GM04503 (cell line): Measurements from ENCODE around the gene CHCHD6.

Experiments
- DNase-seq: peaks from one replicate; pipeline ENCODE4 v3.0.0-alpha.2; 2012; ENCODE audit warnings: low read depth

CHCHD6 gene

GRCh38 chr3:126994661-126995245, 290.7 kb downstream of the CHCHD6 start:
- DNase-seq: no peak

GRCh38 chr3:126995254-126995780, 291.3 kb downstream of the CHCHD6 start:
- no peak for DNase-seq

GRCh38 chr3:126995926-126996512, 292.0 kb downstream of the CHCHD6 start:
- no peak for DNase-seq

GRCh38 chr3:126996905-126997304, 292.9 kb downstream of the CHCHD6 start:
- peak; percentile 51 for DNase-seq

GRCh38 chr3:126997455-126998038, 293.5 kb downstream of the CHCHD6 start:
- DNase-seq: no peak

DNA sequence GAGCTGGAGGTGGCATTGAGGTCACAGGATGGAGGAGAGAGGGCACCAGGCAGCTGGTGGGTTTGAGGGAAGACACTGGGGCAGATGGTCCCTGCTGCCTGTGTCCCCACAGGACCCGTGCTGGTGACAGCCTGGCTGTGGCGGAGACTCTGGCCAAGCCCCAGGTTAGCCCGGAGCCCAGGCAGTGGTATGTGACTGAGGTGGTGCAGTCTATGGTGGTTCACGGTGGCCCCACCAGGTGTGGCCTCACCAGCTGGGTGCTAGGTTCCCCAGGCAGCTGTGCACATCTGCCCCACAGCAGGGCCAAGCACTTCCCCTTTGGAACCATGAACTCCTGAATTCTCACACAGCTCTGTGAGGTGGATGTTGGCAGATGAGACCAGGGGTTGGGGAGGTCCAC, 294.3 kb downstream of the CHCHD6 start:
- DNase-seq: no peak

DNA sequence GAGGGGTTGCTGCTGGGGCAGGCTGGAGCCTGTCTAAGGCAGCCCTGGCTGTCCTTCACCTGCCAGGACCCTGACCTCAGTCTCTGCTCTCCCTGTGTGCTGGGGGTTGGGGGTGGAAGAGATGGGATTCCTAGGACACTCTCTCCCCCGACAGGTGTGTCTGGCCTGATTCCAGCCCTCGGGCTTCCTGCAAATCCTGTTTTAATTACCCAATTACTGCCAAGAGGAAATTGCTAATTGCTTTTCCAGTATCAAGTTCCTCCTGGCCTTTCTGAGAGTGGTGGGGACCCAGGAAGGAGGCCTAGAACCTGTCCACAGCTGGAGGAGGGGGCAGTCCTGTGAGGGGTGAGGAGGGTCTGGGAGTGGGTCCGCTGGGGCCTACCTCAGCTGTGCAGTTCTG, 294.7 kb downstream of the CHCHD6 start:
- DNase-seq: no peak

DNA sequence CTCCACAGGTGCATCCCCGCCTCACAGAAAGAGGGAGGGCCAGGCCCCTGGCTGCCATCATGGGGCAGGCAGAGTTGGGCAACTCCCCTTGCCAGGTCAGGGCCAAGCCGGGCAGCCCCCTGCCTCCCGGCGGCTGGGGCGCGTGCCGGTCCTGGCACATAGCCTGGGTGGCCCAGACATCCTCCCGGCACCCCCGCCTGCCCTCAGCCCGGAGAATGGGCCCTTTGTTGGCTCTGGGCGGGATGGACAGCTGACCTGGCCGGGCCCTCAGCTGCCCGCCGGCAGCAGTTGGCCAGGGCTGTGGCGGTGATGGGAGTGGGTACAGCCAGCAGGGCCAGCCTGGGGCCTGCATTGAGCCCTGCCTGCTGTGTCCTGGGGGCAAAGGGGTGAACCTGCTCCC, 295.3 kb downstream of the CHCHD6 start:
- no peak for DNase-seq

- DNase-seq: no peak
Measured at GRCh38 chr3:127000119-127000518, 296.1 kb downstream of the CHCHD6 start.

GRCh38 chr3:127000761-127001160, 296.7 kb downstream of the CHCHD6 start:
- DNase-seq: no peak

DNA sequence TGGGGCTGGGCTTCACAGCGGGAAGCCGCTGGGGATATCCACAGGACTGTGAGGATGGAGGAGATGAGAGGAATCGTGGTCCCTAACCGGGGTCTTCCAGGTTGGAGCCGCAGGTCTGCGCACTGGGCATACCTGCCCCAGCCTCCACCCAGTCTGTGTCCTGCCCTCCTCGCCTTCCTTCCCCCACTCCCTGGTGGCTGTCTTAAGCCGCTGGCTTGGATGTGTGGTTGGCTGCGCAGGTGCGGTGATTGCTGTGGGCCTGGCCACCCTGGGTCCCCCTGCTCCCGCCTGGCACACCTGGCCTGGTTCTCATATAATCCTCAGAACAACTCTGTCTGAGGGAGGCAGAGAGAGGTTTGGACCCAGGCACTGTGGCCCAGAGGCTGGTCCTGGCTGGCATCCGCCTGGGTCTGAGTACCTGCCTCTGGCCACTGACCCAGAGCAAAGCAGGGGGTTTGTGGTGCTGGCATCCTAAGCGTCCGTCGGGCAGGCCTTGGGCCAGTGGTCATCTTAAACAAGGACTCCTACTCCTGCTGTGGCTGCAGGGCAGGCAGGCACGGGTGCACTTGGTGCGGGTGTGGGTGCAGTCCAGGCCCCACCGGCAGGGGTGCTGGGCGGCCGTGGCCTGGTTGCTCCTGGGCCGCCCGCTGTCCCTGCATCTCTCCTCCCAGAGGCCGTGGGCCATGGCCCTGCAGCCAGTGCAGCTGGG, 297.6 kb downstream of the CHCHD6 start:
- no peak for DNase-seq

- DNase-seq: peak; percentile 72
Measured at GRCh38 chr3:127002195-127003174, 298.4 kb downstream of the CHCHD6 start.

DNA sequence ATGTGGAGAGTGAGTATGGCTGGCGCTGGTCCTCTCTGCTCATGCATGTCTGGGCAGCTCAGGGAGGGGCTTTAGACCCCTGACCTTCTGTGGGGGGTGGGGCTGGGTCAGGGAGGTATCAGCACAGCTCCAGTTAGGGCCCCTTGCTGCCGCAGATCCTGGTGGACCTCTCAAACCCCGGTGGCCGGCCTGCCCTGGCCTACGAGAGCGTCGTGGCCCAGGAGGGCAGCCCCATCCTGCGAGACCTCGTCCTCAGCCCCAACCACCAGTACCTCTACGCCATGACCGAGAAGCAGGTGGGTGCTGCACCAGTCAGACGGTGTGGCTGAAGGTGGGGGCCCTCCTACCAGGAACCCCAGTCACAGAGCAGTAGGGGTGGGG, 299.1 kb downstream of the CHCHD6 start:
- DNase-seq: no peak

DNA sequence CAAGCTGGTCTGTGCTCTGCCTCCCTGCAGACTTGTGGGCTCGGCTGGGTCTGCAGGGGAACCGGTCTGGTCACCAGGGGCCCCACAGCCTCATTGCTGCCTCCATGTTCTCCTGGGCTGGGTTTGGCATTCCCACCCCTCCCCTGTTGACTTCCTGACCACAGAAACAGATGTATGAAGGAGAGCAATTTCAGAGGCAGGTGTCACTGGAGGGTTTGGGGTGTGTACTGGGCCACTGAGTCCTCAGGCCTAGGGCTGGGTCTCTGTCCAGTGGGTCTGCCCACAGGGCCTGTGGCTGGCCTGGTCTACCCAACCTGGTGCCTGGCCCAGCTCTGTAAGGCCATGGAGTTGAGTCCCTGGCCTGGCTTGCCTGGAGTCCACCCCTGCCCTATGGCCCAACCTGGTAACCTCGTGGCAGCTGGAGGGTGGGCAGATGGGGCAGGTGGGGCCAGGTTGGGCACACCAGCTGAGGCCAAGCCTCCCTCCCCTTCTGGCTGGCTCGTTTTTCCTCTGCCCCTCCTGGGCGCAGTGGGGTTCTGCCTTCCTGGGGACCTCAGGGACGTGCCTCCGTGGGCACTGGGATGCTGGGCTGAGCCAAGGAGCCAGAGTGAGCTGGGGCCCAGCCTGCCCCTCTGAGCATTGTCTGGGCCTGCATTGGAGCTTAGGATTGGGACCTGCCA, 299.7 kb downstream of the CHCHD6 start:
- no peak for DNase-seq

- no peak for DNase-seq
Measured at GRCh38 chr3:127004641-127005397, 300.8 kb downstream of the CHCHD6 start.

DNA sequence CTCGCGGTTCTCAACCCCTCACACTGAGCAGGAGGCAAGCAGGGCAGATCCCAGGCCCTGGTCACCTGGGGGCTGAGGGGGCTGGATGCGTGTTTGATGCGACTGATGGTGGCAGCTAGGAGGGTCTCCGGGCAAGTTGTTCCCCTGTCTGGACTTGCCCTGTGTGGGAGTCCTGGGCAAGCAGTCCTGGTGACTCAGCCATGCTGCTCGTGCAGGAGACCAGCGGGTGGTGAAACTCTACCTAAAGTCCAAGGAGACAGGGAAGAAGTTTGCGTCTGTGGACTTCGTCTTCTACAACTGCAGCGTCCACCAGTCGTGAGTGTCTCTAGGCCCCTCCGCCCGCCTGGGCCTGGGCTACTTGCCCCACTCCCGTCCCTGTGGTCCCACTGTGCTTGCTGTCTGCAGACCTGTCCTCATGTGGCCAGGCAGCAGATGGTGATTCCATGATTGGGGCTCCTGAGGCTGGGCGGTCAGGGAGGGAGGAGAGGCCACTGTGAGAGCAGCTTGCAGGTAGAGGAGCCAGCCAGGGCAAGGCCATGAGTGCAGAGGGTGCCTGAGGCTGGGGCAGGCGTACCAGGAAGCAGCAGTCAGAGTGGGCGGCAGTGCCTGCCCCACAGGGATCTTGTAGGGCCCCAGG, 301.9 kb downstream of the CHCHD6 start:
- no peak for DNase-seq

- no peak for DNase-seq
Measured at GRCh38 chr3:127006781-127007436, 302.9 kb downstream of the CHCHD6 start.

DNA sequence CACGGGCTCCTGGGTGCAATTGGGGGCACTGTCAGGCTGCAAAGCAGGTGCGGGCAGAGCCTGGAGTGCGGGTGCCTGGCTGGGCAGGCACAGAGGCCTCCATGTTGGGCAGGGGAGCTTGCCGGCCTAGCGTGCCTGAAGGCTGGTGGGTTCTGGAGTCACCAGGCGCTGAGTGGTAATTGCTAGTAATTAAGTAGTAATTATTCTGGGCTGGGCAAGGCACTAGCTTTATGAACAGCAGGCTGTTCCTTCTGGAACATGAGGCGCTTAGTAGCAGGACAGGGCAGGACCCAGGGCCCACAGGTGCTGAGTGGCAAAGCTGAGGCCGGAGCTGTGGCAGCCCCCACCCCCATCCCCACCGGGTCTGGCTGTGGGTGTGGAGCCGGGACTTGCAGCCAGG, 304.2 kb downstream of the CHCHD6 start:
- no peak for DNase-seq

GRCh38 chr3:127009531-127009930, 305.5 kb downstream of the CHCHD6 start:
- DNase-seq: no peak
